DMS153 (cell line): ENCODE measurements around the gene PTTG1.
"Not testable (repeated sequence)": the region's sequence is repeated elsewhere in the genome, so short reads cannot be mapped to it uniquely, and the experiment has no call there.

Experiments
- DNase-seq: peaks from one replicate; lab custom pipeline; 2025; lab: John Stamatoyannopoulos, UW

The PTTG1 gene

GRCh38 chr5:160423099-160423498 lies 1.4 kb downstream of the PTTG1 start:
- DNase-seq = peak; percentile 48

- DNase-seq = no peak
Measured at GRCh38 chr5:160427607-160428006, 6.0 kb downstream of the PTTG1 start.

GRCh38 chr5:160432196-160432595 lies 10.5 kb downstream of the PTTG1 start:
- DNase-seq = no peak

GRCh38 chr5:160432787-160433186 lies 11.1 kb downstream of the PTTG1 start:
- DNase-seq = no peak

- peak; percentile 37 for DNase-seq
Measured at GRCh38 chr5:160434022-160434531, 12.4 kb downstream of the PTTG1 start.

GRCh38 chr5:160435532-160435931 lies 13.9 kb downstream of the PTTG1 start:
- no peak for DNase-seq

GRCh38 chr5:160436017-160436416 lies 14.4 kb downstream of the PTTG1 start:
- no peak for DNase-seq

- DNase-seq = not testable (repeated sequence)
Measured at GRCh38 chr5:160436661-160437060, 15.0 kb downstream of the PTTG1 start.

- DNase-seq = no peak
Measured at GRCh38 chr5:160437271-160437670, 15.6 kb downstream of the PTTG1 start.

- DNase-seq = peak; percentile 47
Measured at GRCh38 chr5:160438316-160439204, 16.9 kb downstream of the PTTG1 start.

GRCh38 chr5:160439205-160439600 lies 17.5 kb downstream of the PTTG1 start:
- peak; percentile 47 for DNase-seq

GRCh38 chr5:160441311-160441781 lies 19.7 kb downstream of the PTTG1 start:
- no peak for DNase-seq

- no peak for DNase-seq
Measured at GRCh38 chr5:160442824-160443431, 21.3 kb downstream of the PTTG1 start.

GRCh38 chr5:160444407-160444806 lies 22.8 kb downstream of the PTTG1 start:
- no peak for DNase-seq

- no peak for DNase-seq
Measured at GRCh38 chr5:160445132-160445531, 23.5 kb downstream of the PTTG1 start.

GRCh38 chr5:160445751-160446150 lies 24.1 kb downstream of the PTTG1 start:
- no peak for DNase-seq

- DNase-seq = no peak
Measured at GRCh38 chr5:160448886-160449285, 27.2 kb downstream of the PTTG1 start.

GRCh38 chr5:160449458-160449857 lies 27.8 kb downstream of the PTTG1 start:
- DNase-seq = no peak

- DNase-seq = no peak
Measured at GRCh38 chr5:160450164-160450932, 28.7 kb downstream of the PTTG1 start.

- no peak for DNase-seq
Measured at GRCh38 chr5:160451281-160451680, 29.6 kb downstream of the PTTG1 start.

GRCh38 chr5:160452036-160452435 lies 30.4 kb downstream of the PTTG1 start:
- no peak for DNase-seq

- no peak for DNase-seq
Measured at GRCh38 chr5:160452795-160453194, 31.1 kb downstream of the PTTG1 start.
